DOHH2 (cell line): ENCODE measurements around the gene MAP3K5.

Experiments
- EZH2phosphoT487 ChIP-seq: fragments of 200-600 bp; sonication (generic); IDR thresholded peaks from 2 replicates; pipeline ENCODE4 v1.6.1; 2017; ENCODE audit warnings: borderline replicate concordance, mild to moderate bottlenecking, antibody characterized with exemption, low read length, moderate library complexity, mixed read lengths
- TF ChIP-seq, protein P1 (sequence below): fragments of 200-600 bp; sonication (generic); IDR thresholded peaks from one replicate; pipeline ENCODE4 v1.5.1; 2014; ENCODE audit warnings: antibody characterized with exemption, mild to moderate bottlenecking, low read depth, low read length; ENCODE audit not compliant: poor library complexity, severe bottlenecking

GRCh38 chr6:136627191-136627590 is 165.1 kb downstream of the MAP3K5 start:
- TF ChIP-seq, protein P1, sequence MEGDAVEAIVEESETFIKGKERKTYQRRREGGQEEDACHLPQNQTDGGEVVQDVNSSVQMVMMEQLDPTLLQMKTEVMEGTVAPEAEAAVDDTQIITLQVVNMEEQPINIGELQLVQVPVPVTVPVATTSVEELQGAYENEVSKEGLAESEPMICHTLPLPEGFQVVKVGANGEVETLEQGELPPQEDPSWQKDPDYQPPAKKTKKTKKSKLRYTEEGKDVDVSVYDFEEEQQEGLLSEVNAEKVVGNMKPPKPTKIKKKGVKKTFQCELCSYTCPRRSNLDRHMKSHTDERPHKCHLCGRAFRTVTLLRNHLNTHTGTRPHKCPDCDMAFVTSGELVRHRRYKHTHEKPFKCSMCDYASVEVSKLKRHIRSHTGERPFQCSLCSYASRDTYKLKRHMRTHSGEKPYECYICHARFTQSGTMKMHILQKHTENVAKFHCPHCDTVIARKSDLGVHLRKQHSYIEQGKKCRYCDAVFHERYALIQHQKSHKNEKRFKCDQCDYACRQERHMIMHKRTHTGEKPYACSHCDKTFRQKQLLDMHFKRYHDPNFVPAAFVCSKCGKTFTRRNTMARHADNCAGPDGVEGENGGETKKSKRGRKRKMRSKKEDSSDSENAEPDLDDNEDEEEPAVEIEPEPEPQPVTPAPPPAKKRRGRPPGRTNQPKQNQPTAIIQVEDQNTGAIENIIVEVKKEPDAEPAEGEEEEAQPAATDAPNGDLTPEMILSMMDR, result no peak
- no peak for TF ChIP-seq EZH2phosphoT487
